Smooth muscle cell (in vitro differentiated cells): ENCODE results near the gene CLIP3. TPM values are rescaled to one million over a fixed set of nuclear protein-coding genes. Genes with fewer than 3 reads are reported as not detected.
A peak's percentile ranks its signal among the peaks of the same experiment; 100 is the strongest.

Experiments
- DNase-seq: peaks from one replicate; lab custom pipeline; 2025; ENCODE audit not compliant: unreplicated experiment; lab: John Stamatoyannopoulos, UW
- H2AFZ ChIP-seq: fragments of 200-600 bp; sonication (generic); 2 replicates; pipeline ENCODE4 v1.6.0; 2016; ENCODE audit warnings: antibody characterized with exemption, low read depth, mild to moderate bottlenecking
- H3F3A ChIP-seq: fragments of 200-600 bp; sonication (generic); 2 replicates; pipeline ENCODE4 v1.6.0; 2017; ENCODE audit warnings: antibody characterized with exemption, low read depth
- H3K27ac ChIP-seq: fragments of 200-600 bp; sonication (generic); 2 replicates; pipeline ENCODE4 v1.5.1; 2016; ENCODE audit warnings: low read depth, mild to moderate bottlenecking
- H3K27me3 ChIP-seq: fragments of 200-600 bp; sonication (generic); 2 replicates; pipeline ENCODE4 v1.6.1; 2016; ENCODE audit warnings: low read depth, mild to moderate bottlenecking
- H3K36me3 ChIP-seq: fragments of 200-600 bp; sonication (generic); 2 replicates; pipeline ENCODE4 v1.5.1; 2016; ENCODE audit warnings: low read depth
- H3K4me1 ChIP-seq: fragments of 200-600 bp; sonication (generic); 2 replicates; pipeline ENCODE4 v1.5.1; 2016; ENCODE audit warnings: low read depth
- H3K4me2 ChIP-seq: fragments of 200-600 bp; sonication (generic); 2 replicates; pipeline ENCODE4 v1.6.0; 2016; ENCODE audit warnings: mild to moderate bottlenecking
- H3K4me3 ChIP-seq: fragments of 200-600 bp; sonication (generic); 2 replicates; pipeline ENCODE4 v1.5.1; 2016; ENCODE audit warnings: mild to moderate bottlenecking
- H3K79me2 ChIP-seq: fragments of 200-600 bp; sonication (generic); 2 replicates; pipeline ENCODE4 v1.6.0; 2016; ENCODE audit warnings: low read depth, mild to moderate bottlenecking
- H3K9ac ChIP-seq: fragments of 200-600 bp; sonication (generic); 2 replicates; pipeline ENCODE4 v1.6.0; 2016; ENCODE audit warnings: low read depth
- H3K9me3 ChIP-seq: fragments of 200-600 bp; sonication (generic); replicated peaks from 2 replicates; pipeline ENCODE4 v1.5.1; 2016; ENCODE audit warnings: low read depth
- H4K20me1 ChIP-seq: fragments of 200-600 bp; sonication (generic); 2 replicates; pipeline ENCODE4 v1.6.0; 2016; ENCODE audit warnings: low read depth
- CTCF ChIP-seq: fragments of 200-600 bp; sonication (generic); IDR thresholded peaks from 2 replicates; pipeline ENCODE4 v1.5.1; 2017; ENCODE audit warnings: borderline replicate concordance, mild to moderate bottlenecking, antibody characterized with exemption; ENCODE audit not compliant: insufficient read depth, poor library complexity, severe bottlenecking
- WGBS: methylation state at CpG from one replicate; pipeline ENCODE4 v1.1.7; 2016; ENCODE audit warnings: low lambda C conversion rate; 5-methylcytosine and 5-hydroxymethylcytosine counted together
- polyA plus RNA-seq: library from polyadenylated mRNA; unstranded; fragments of >200 nt; fragmentation: Nextera tagmentation; extraction: Ambion mirVana; gene quantifications from 2 replicates; pipeline ENCODE4 v1.2.1, GENCODE V29; 2016
- total RNA-seq: library from RNA; depleted of rRNA; stranded (reverse); fragments of >200 nt; gene quantifications from 2 replicates; pipeline ENCODE4 v1.2.3, GENCODE V29; 2014

Gene CLIP3
- total and polyA plus RNA-seq, 2 experiments from 2014 or later, result 10.7 to 36.7 TPM

- Histone ChIP-seq H3K4me3 (no peak overlapping the region), H3K4me2 (no peak overlapping the region), H3K27ac (no peak overlapping the region), H3K27me3 (no peaks in the 10 kb centered on the region), H3F3A (no peaks in the 10 kb centered on the region), H3K4me1 (no peaks in the 10 kb centered on the region), H2AFZ (no peak overlapping the region), H4K20me1 (no peaks in the 10 kb centered on the region), H3K79me2 (no peaks in the 10 kb centered on the region), H3K9me3 (no peaks in the 10 kb centered on the region), H3K9ac (no peak overlapping the region), H3K36me3 (no peaks in the 10 kb centered on the region)
- WGBS, result 85% methylated on average over 6 of the region's 6 CpGs
- no peak for DNase-seq
- no peak for TF ChIP-seq CTCF
Measured at GRCh38 chr19:36040495-36040894, 7.8 kb upstream of the CLIP3 start.

GRCh38 chr19:36031308-36031707, 1.4 kb downstream of the CLIP3 start:
- Histone ChIP-seq H3K4me1 (peaks cover 13% of the 10 kb centered on the region), H3K27ac (no peak overlapping the region), H3K79me2 (peaks cover 5% of the 10 kb centered on the region), H4K20me1 (no peaks in the 10 kb centered on the region), H3K9me3 (no peaks in the 10 kb centered on the region), H3F3A (peaks cover 4% of the 10 kb centered on the region), H3K4me2 (peak overlapping the region; percentile 98), H2AFZ (no peak overlapping the region), H3K4me3 (peak overlapping the region; percentile 97), H3K27me3 (no peaks in the 10 kb centered on the region), H3K36me3 (no peaks in the 10 kb centered on the region), H3K9ac (no peak overlapping the region)
- no peak for DNase-seq
- 96% methylated on average over 6 of the region's 6 CpGs for WGBS
- no peak for TF ChIP-seq CTCF

DNA sequence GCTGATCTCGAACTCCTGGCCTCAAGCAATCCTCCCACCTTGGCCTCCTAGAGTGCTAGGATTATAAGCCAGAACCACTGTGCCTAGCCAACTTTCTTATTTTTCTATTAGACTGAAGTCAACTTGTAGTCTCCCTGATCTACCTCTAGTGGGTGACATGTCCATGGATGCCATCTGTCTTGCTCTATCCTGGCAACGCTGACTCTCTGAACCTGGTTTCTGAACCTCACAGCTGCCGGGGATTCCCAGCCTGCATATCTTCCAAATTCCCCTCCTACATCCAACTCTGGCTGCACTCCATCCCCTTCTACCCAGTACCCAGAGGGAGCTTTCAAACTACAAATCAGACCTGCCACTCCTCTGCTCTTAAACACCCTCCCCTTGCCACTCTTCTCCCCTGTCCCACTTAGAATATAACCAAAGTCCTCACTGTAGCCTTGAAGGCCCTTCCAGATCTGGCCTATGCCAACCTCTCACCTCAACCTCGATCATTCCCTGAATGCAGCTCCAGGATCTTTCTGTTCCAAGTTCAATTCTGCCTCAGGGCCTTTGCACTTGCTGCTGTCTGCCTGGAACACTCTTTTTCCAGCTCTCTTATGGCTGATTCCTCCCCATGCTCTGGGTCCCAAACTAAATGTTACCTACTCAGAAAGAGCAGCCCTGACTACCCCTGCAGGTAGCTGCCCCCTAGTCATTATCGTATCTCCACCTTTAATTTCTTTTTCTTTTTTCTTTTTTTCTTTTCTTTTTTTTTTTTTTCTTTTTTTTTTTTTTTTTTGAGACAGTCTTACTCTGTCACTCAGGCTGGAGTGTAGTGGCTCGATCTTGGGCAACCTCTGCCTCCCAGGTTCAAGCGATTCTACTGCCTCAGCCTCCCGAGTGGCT, 2.2 kb downstream of the CLIP3 start:
- H3K4me3 ChIP-seq, result no peak overlapping the region
- whole genome bisulfite sequencing, result 95% methylated on average over 8 of the region's 8 CpGs
- no peak overlapping the region for H2AFZ ChIP-seq
- no peak overlapping the region for H3K4me2 ChIP-seq
- peaks cover 5% of the 10 kb centered on the region for H3K79me2 ChIP-seq
- no peak for DNase-seq
- peaks cover 4% of the 10 kb centered on the region for H3F3A ChIP-seq
- no peak for TF ChIP-seq CTCF
- no peaks in the 10 kb centered on the region for H3K9me3 ChIP-seq
- H4K20me1 ChIP-seq, result no peaks in the 10 kb centered on the region
- no peaks in the 10 kb centered on the region for H3K36me3 ChIP-seq
- H3K27me3 ChIP-seq, result no peaks in the 10 kb centered on the region
- no peak overlapping the region for H3K9ac ChIP-seq
- H3K4me1 ChIP-seq, result peaks cover 13% of the 10 kb centered on the region
- H3K27ac ChIP-seq, result no peak overlapping the region
